GM12892 (cell line): ENCODE results near the gene SYNDIG1L.
"Not testable (repeated sequence)": the region's sequence is repeated elsewhere in the genome, so short reads cannot be mapped to it uniquely, and the experiment has no call there.

Experiments used
- DNase-seq: peaks from one replicate; pipeline ENCODE4 v3.0.0; 2011; ENCODE audit not compliant: insufficient read length
- FAIRE-seq: peaks from 2 replicates; lab custom pipeline; 2011; peaks lifted over from hg19 to GRCh38; lab: Jason Lieb, UNC
- POLR2A ChIP-seq: IDR thresholded peaks from 2 replicates; pipeline ENCODE4 v1.6.1; 2011; ENCODE audit warnings: low read depth, low read length, control low read depth
- POLR2AphosphoS5 ChIP-seq: IDR thresholded peaks from 2 replicates; pipeline ENCODE4 v1.6.1; 2011; ENCODE audit warnings: low read depth, low read length, control low read depth
- TAF1 ChIP-seq: IDR thresholded peaks from 2 replicates; pipeline ENCODE4 v1.6.1; 2011; ENCODE audit warnings: low read depth, mild to moderate bottlenecking, control low read depth, low read length, borderline replicate concordance

SYNDIG1L gene

DNA sequence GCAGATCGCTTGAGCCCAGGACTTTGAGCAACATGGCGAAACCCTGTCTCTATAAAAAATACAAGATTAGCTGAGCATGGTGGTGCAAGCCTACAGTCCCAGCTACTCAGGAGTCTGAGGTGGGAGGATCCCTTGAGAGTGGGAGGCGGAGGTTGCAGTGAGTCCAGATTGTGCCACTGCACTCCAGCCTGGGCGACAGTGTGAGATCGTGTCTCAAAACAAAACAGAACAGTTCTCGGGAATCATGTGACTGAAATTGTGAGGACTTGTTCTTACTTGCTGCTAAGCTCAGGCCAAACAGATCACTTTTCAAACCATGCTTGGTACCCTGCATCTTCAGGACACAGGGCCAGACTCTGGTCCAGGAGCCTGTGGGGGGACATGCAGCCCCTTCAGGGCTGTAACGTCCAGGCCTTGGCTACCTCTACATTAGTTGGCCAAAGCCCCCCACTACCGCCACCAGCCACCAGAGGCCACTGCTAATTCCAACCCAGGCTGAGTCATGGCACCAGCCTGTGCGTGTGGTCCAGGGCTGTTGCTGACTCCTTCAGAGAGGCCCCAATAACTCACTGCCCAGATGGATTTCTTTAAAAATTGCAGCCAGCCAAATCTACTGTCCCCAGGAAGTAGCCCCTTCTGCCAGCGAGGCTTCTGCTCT lies 33.4 kb upstream of the SYNDIG1L start:
- FAIRE-seq, result no peak
- TF ChIP-seq TAF1, result no peak
- no peak for TF ChIP-seq POLR2AphosphoS5
- no peak for TF ChIP-seq POLR2A

DNA sequence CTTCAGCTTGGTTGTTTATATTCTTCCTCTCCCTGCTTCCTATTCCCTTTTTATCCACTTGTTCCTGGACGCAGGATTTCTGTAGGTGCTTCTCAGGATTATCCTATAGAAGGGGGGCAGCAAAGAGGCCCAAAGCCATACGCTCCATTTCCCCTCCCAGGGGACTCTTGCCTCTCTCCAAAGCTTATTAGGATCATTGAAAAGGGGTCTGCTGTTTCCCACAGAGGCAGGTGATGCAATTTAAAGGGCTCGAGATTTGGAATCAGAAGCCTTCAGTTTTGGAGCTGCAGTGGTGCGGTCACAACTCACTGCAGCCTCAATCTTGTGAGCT lies 31.5 kb upstream of the SYNDIG1L start:
- no peak for TF ChIP-seq POLR2AphosphoS5
- TF ChIP-seq POLR2A, result no peak
- no peak for TF ChIP-seq TAF1
- DNase-seq (no peak), FAIRE-seq (no peak)

More for the DNA sequence above, 33.4 kb upstream of the SYNDIG1L start:
- peak; percentile 43 for DNase-seq

GRCh38 chr14:74456684-74457564 lies 30.9 kb upstream of the SYNDIG1L start:
- FAIRE-seq (no peak), DNase-seq (no peak)
- TF ChIP-seq POLR2A (no peak), TAF1 (no peak), POLR2AphosphoS5 (no peak)

DNA sequence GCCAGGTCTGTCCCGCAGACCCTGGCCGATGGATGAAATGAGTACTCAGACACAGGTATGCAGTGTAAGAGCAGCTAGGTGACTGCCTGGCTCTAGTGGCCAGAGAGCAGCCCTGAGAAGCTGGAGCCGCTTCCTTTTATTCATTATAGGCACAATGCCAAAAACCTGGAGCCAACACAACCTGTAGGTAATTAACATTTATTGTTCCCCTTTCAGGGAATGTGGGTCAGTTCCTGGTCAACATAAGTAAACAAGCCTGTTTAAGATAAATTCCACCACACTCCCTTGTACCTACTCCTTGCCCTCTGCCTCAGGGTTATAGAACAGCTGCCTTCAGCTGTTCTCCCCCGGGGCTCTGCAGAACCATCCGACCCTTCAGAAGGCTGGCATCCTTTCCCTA lies 28.4 kb upstream of the SYNDIG1L start:
- DNase-seq, FAIRE-seq: not testable (repeated sequence)

- no peak for TF ChIP-seq TAF1
- TF ChIP-seq POLR2A, result no peak
- no peak for TF ChIP-seq POLR2AphosphoS5
- FAIRE-seq (no peak), DNase-seq (no peak)
Measured at GRCh38 chr14:74444866-74445265, 18.9 kb upstream of the SYNDIG1L start.

DNA sequence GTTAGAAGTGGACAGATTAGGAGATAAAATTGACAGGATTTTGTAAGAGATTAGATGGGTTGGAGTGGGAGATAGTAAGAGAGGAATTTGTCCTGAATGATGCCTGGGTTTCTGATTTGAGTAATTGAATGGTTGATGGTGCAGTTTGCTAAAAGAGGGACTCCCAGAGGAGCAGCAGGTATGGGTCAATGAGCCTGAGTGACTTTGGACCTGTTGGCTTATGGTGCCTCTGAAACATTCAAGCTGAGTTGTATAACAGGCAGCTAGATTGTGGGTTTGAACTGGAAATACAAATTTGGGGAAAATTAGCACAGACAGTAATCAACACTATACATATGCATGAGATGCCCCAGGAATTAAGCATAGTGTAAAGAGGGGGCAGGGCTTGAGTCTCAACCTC lies 16.7 kb upstream of the SYNDIG1L start:
- TF ChIP-seq POLR2AphosphoS5 (no peak), TAF1 (no peak)
- FAIRE-seq, result no peak
- DNase-seq, result no peak

- FAIRE-seq, result no peak
- DNase-seq, result no peak
- TF ChIP-seq POLR2A, result no peak
- TF ChIP-seq TAF1, result no peak
- TF ChIP-seq POLR2AphosphoS5, result no peak
Measured at GRCh38 chr14:74441113-74441512, 15.1 kb upstream of the SYNDIG1L start.

- FAIRE-seq, result no peak
- no peak for TF ChIP-seq POLR2A
- TF ChIP-seq POLR2AphosphoS5, result no peak
Measured at GRCh38 chr14:74438351-74438915, 12.4 kb upstream of the SYNDIG1L start.

GRCh38 chr14:74437496-74438053 lies 11.6 kb upstream of the SYNDIG1L start:
- no peak for DNase-seq

More at GRCh38 chr14:74438351-74438915, 12.4 kb upstream of the SYNDIG1L start:
- DNase-seq, result no peak

GRCh38 chr14:74434294-74434693 lies 8.3 kb upstream of the SYNDIG1L start:
- TF ChIP-seq POLR2AphosphoS5 (no peak), TAF1 (no peak), POLR2A (no peak)
- FAIRE-seq (no peak), DNase-seq (no peak)

More at GRCh38 chr14:74437496-74438053, 11.6 kb upstream of the SYNDIG1L start:
- FAIRE-seq, result no peak
- TF ChIP-seq TAF1 (no peak), POLR2A (no peak), POLR2AphosphoS5 (no peak)

DNA sequence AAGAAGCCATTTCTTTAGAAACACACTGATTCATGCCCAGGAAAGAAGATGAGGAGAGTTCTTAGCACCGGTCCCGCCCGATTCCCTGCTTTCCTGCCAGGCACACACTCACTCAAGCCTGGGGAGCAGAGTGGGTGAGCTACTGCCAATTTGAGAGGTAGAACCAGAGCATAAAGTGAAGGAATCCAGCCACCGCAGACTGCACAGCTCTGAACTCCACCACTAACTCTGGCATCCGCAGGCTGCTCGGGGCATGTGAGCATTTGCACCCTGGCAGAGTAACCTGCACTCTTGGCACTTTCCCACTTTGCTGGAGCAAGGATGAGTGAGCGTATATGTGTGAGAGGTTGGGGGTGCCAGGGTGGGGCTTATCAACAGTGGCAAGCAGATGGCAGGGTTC lies 4.0 kb upstream of the SYNDIG1L start:
- no peak for FAIRE-seq
- DNase-seq, result no peak
- no peak for TF ChIP-seq POLR2AphosphoS5
- no peak for TF ChIP-seq POLR2A
- TF ChIP-seq TAF1, result no peak
